ENCODE results near the gene RCOR1.

- TF ChIP-seq CTCF (IDR thresholded peaks at IDR 0.05), result no peak
- TF ChIP-seq EP300 (IDR thresholded peaks at IDR 0.05), result peak in 1 of 4 donors; percentile 35
- peak in 1 of 2 donors; percentile 35 for TF ChIP-seq POLR2AphosphoS5 (IDR thresholded peaks at IDR 0.05)
Observed at GRCh38 chr14:102629011-102629444, 36.6 kb downstream of the RCOR1 start.

Data from upper lobe of left lung (tissue), 4 donors.